Caco-2 (cell line): ENCODE results near the gene SPAM1. TPM values are rescaled to one million over a fixed set of nuclear protein-coding genes. Genes with fewer than 3 reads are reported as not detected.

Source experiments
- BruUV-seq: library from RNA; stranded (reverse); fragments of 400-500 nt; replicated peaks from 2 replicates; lab custom pipeline; 2021; lab: Mats Ljungman, UMichigan
- CTCF ChIA-PET: fragments of 300-600 bp; sonication (Branson Sonifier 250); formaldehyde crosslinking; loops from one replicate; lab custom pipeline; 2022; ENCODE audit warnings: antibody characterized with exemption; lab: Charles Lee
- POLR2A ChIA-PET: fragments of 300-600 bp; sonication (Branson Sonifier 250); formaldehyde crosslinking; loops from one replicate; lab custom pipeline; 2022; ENCODE audit warnings: antibody characterized with exemption; lab: Charles Lee
- DNase-seq, 2 experiments: peaks; one replicate each; pipeline versions ENCODE4 v3.0.0 to v3.0.0-alpha.2; 2020 to 2022
- H3K27me3 ChIP-seq: replicated peaks from 2 replicates; pipeline ENCODE4 v1.6.0; 2011; ENCODE audit warnings: low read length; ENCODE audit not compliant: control insufficient read depth, insufficient read depth
- H3K36me3 ChIP-seq: 2 replicates; pipeline ENCODE4 v1.5.1; 2011; ENCODE audit warnings: low read length; ENCODE audit not compliant: control insufficient read depth, insufficient read depth
- H3K4me1 ChIP-seq: fragments of 250-450 bp; sonication (Bioruptor Pico); 2 replicates; pipeline ENCODE4 v1.5.1; 2020; ENCODE audit warnings: mild to moderate bottlenecking
- H3K4me3 ChIP-seq: 2 replicates; pipeline ENCODE4 v1.5.1; 2011; ENCODE audit warnings: low read depth, mild to moderate bottlenecking, control low read depth, low read length
- H3K9me3 ChIP-seq: fragments of 250-450 bp; sonication (Bioruptor Pico); 2 replicates; pipeline ENCODE4 v1.5.1; 2020; ENCODE audit warnings: mild to moderate bottlenecking, moderate library complexity
- H3K27ac Mint-ChIP-seq: one replicate; pipeline ENCODE4 v1.8.0; 2022; ENCODE audit warnings: mixed read lengths; ENCODE audit not compliant: unreplicated experiment
- H3K27me3 Mint-ChIP-seq: one replicate; pipeline ENCODE4 v1.8.0; 2022; ENCODE audit warnings: mixed read lengths; ENCODE audit not compliant: insufficient read depth, unreplicated experiment
- H3K36me3 Mint-ChIP-seq: one replicate; pipeline ENCODE4 v1.8.0; 2022; ENCODE audit warnings: mild to moderate bottlenecking, mixed read lengths; ENCODE audit not compliant: insufficient read depth, unreplicated experiment
- H3K4me1 Mint-ChIP-seq: one replicate; pipeline ENCODE4 v1.8.0; 2022; ENCODE audit warnings: low read depth, mixed read lengths; ENCODE audit not compliant: unreplicated experiment
- H3K4me3 Mint-ChIP-seq: one replicate; pipeline ENCODE4 v1.8.0; 2022; ENCODE audit warnings: mild to moderate bottlenecking, moderate library complexity, mixed read lengths; ENCODE audit not compliant: unreplicated experiment
- H3K9me3 Mint-ChIP-seq: one replicate; pipeline ENCODE4 v1.8.0; 2022; ENCODE audit warnings: mixed read lengths; ENCODE audit not compliant: unreplicated experiment
- intact Hi-C: fragments of 100-400 bp; cut with micrococcal nuclease; formaldehyde crosslinking; loops from one replicate; pipeline ENCODE4 v1.10.0; 2022; ENCODE audit not compliant: unreplicated experiment
- total RNA-seq: library from RNA; stranded (reverse); gene quantifications from 2 replicates; pipeline ENCODE4 v1.2.3, GENCODE V29; 2022
- TF ChIP-seq, protein P1 (sequence below), 2 experiments: fragments of 200-600 bp in 1 of 2; IDR thresholded peaks; 1 replicate in 1 of 2; 2 replicates in 1 of 2; pipeline versions ENCODE4 v1.5.1 to v1.8.0; 2011 to 2022; ENCODE audit warnings: antibody characterized with exemption in 1 of 2, control low read depth in 1 of 2, inconsistent platforms in 1 of 2, low read depth in 1 of 2, low read length in 1 of 2, mild to moderate bottlenecking in 1 of 2, moderate library complexity in 1 of 2; ENCODE audit not compliant: insufficient read depth in 1 of 2, severe bottlenecking in 1 of 2, unreplicated experiment in 1 of 2

Gene SPAM1
- total RNA-seq, 1 experiment from 2014 or later = not detected

DNA sequence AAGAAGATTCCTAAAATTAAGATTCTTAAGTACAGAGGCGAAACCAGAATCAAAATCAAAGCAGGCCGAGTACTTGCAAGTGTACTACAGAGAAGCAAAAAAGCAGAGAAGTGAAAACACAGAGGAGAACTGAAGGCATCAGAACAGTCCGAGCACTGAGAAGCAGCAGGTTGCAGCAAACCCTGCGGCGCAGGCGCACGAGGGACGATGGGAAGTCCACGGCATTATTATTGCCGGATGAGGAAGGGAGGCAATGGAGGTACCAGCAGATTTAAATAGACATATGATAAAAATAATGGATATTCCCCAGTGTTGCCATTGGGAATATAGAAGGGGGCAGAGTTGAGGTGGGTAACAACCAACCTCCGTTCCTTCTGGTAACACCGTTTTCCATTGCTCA, 7.2 kb upstream of the SPAM1 start:
- POLR2A ChIA-PET = no interaction called here
- H3K4me3 Mint-ChIP-seq = no peak overlapping the region
- no peaks in the 10 kb centered on the region for H3K27me3 ChIP-seq
- TF ChIP-seq, protein P1, sequence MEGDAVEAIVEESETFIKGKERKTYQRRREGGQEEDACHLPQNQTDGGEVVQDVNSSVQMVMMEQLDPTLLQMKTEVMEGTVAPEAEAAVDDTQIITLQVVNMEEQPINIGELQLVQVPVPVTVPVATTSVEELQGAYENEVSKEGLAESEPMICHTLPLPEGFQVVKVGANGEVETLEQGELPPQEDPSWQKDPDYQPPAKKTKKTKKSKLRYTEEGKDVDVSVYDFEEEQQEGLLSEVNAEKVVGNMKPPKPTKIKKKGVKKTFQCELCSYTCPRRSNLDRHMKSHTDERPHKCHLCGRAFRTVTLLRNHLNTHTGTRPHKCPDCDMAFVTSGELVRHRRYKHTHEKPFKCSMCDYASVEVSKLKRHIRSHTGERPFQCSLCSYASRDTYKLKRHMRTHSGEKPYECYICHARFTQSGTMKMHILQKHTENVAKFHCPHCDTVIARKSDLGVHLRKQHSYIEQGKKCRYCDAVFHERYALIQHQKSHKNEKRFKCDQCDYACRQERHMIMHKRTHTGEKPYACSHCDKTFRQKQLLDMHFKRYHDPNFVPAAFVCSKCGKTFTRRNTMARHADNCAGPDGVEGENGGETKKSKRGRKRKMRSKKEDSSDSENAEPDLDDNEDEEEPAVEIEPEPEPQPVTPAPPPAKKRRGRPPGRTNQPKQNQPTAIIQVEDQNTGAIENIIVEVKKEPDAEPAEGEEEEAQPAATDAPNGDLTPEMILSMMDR (IDR thresholded peaks at IDR 0.05; ENCODE audit: insufficient read depth in 1 of 2, low read depth in 1 of 2, low read length in 1 of 2, severe bottlenecking in 1 of 2, unreplicated experiment in 1 of 2) = no peak
- DNase-seq = no peak
- no peak overlapping the region for H3K4me3 ChIP-seq
- no TSS peak for BruUV-seq
- CTCF ChIA-PET = no interaction called here
- H3K4me1 ChIP-seq = peaks cover 11% of the 10 kb centered on the region
- H3K36me3 ChIP-seq = no peaks in the 10 kb centered on the region
- H3K9me3 ChIP-seq = no peaks in the 10 kb centered on the region
- H3K4me1 Mint-ChIP-seq = peaks cover 14% of the 10 kb centered on the region
- H3K36me3 Mint-ChIP-seq = no peaks in the 10 kb centered on the region
- H3K9me3 Mint-ChIP-seq = no peaks in the 10 kb centered on the region
- no peaks in the 10 kb centered on the region for H3K27me3 Mint-ChIP-seq
- no peak overlapping the region for H3K27ac Mint-ChIP-seq
- intact Hi-C loops = loop anchor here (2.0 to 5.0 kb wide), 3 partner anchors 45 to 236 kb away; partner anchors contain the start of gene WASL

DNA sequence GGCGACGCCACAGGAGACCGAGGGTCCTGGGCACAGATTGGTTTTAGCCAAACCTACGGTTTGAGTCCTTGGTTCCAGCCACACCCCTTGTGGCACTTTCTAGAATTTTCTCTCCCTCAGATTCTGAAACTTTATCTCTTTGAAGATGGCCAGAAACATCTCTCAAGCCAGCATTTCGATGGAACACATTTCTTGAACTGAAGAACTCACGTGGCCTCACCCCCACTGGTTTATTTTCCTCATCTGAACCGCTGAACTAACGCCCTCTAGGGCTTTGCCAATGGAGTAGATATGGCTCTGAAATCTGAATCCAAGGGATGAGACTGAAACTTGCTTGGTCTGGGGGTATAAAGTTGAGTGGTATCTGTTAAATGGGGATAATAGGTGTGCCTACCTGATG, 6.7 kb upstream of the SPAM1 start:
- H3K36me3 Mint-ChIP-seq = no peaks in the 10 kb centered on the region
- H3K4me3 ChIP-seq = no peak overlapping the region
- no peak overlapping the region for H3K27ac Mint-ChIP-seq
- TF ChIP-seq, protein P1 (IDR thresholded peaks at IDR 0.05; ENCODE audit: insufficient read depth in 1 of 2, low read depth in 1 of 2, low read length in 1 of 2, severe bottlenecking in 1 of 2, unreplicated experiment in 1 of 2) = no peak
- CTCF ChIA-PET = no interaction called here
- BruUV-seq = no TSS peak
- intact Hi-C loops = loop anchor here (5.0 kb wide), 2 partner anchors 171 to 236 kb away; partner anchors contain the start of gene WASL
- DNase-seq = no peak
- H3K4me1 Mint-ChIP-seq = peaks cover 14% of the 10 kb centered on the region
- no peak overlapping the region for H3K4me3 Mint-ChIP-seq
- H3K36me3 ChIP-seq = no peaks in the 10 kb centered on the region
- H3K9me3 ChIP-seq = no peaks in the 10 kb centered on the region
- no peaks in the 10 kb centered on the region for H3K27me3 ChIP-seq
- H3K9me3 Mint-ChIP-seq = no peaks in the 10 kb centered on the region
- H3K4me1 ChIP-seq = peaks cover 11% of the 10 kb centered on the region
- no peaks in the 10 kb centered on the region for H3K27me3 Mint-ChIP-seq
- POLR2A ChIA-PET = no interaction called here

DNA sequence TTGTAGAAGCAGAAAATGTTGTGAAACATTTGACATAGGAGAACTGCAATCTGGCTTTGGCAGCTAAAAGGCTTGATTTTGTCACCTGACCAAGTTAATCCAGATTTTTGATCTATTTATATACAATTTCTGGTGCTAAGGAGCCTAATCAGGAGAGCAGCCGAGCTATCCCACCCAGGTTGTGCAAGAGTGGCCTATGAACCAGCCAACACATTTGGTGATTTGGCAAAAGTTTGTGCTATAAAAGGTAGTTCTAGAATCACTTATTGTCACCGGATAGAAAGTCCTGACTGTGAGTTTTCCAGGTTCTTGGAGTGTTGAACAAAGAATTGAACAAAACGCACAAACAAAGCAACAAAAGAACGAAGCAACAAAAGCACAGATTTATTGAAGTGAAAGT, 1.4 kb upstream of the SPAM1 start:
- Mint-ChIP-seq H3K4me1 (peaks cover 24% of the 10 kb centered on the region), H3K27ac (no peak overlapping the region), H3K27me3 (no peaks in the 10 kb centered on the region), H3K9me3 (no peaks in the 10 kb centered on the region), H3K36me3 (no peaks in the 10 kb centered on the region), H3K4me3 (no peak overlapping the region)
- intact Hi-C loops = no loop called here
- no peak for DNase-seq
- ChIA-PET CTCF (no interaction called here), POLR2A (no interaction called here)
- Histone ChIP-seq H3K4me1 (peaks cover 25% of the 10 kb centered on the region), H3K36me3 (no peaks in the 10 kb centered on the region), H3K4me3 (no peak overlapping the region), H3K9me3 (no peaks in the 10 kb centered on the region), H3K27me3 (no peaks in the 10 kb centered on the region)
- no TSS peak for BruUV-seq
- TF ChIP-seq, protein P1 (IDR thresholded peaks at IDR 0.05; ENCODE audit: insufficient read depth in 1 of 2, low read depth in 1 of 2, low read length in 1 of 2, severe bottlenecking in 1 of 2, unreplicated experiment in 1 of 2) = no peak
